Dendritic cell treated with granulocyte-macrophage colony-stimulating factor and Interleukin-4, amounts not matched to agents 40 ng/mL and 50 ng/mL, for 4 days (primary cell): ENCODE results near the gene PLA2G2F.

ENCODE experiments used
- H3K27ac Mint-ChIP-seq: one replicate; pipeline ENCODE4 v1.8.0; 2022; ENCODE audit warnings: mild to moderate bottlenecking, mixed read lengths
- H3K27me3 Mint-ChIP-seq: one replicate; pipeline ENCODE4 v1.8.0; 2022; ENCODE audit warnings: mild to moderate bottlenecking, mixed read lengths
- H3K36me3 Mint-ChIP-seq: one replicate; pipeline ENCODE4 v1.8.0; 2022; ENCODE audit warnings: low read depth, mixed read lengths
- H3K4me1 Mint-ChIP-seq: one replicate; pipeline ENCODE4 v1.8.0; 2022; ENCODE audit warnings: low read depth, mixed read lengths
- H3K4me3 Mint-ChIP-seq: one replicate; pipeline ENCODE4 v1.8.0; 2022; ENCODE audit warnings: mild to moderate bottlenecking, moderate library complexity, mixed read lengths
- H3K9me3 Mint-ChIP-seq: one replicate; pipeline ENCODE4 v1.8.0; 2022; ENCODE audit warnings: mixed read lengths
- intact Hi-C: fragments of 100-400 bp; cut with micrococcal nuclease; formaldehyde crosslinking; loops from one replicate; pipeline ENCODE4 v1.15.0; 2022

The PLA2G2F gene, protein sequence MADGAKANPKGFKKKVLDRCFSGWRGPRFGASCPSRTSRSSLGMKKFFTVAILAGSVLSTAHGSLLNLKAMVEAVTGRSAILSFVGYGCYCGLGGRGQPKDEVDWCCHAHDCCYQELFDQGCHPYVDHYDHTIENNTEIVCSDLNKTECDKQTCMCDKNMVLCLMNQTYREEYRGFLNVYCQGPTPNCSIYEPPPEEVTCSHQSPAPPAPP

DNA sequence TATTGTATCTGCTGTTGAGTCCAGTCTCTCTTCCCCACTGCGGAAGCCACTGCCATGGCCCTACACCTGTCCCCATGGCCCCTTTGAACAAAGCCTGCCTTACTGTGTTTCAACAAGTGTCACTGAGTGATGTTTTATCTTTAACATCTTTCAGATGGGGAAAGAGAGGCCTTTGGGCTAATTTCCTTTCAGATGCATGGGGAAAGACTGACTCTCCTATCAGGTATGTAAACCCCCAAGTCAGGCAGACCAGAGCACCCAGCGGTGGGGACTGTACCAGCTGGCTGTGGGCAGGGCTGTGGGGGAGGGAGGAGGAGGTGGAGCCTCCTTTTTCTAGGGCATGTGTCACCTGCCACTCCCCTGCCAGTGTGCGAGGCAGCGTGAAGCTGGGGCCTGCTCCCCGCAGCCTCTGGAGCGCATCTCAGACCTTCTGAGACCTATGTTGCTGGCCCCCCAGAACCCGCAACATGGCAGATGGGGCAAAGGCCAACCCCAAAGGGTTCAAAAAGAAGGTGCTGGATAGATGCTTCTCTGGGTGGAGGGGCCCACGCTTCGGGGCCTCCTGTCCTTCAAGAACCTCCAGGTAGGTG, at the start of gene PLA2G2F:
PLA2G2F (plus strand) TSS at position 363 of the 590 bp plus-strand sequence; CDS start at position 468, 105 bp downstream.
- intact Hi-C loops = no loop called here
- Mint-ChIP-seq H3K27me3 (peaks cover 16% of the 10 kb centered on the region), H3K36me3 (no peaks in the 10 kb centered on the region), H3K4me1 (no peaks in the 10 kb centered on the region), H3K27ac (no peak within 1 kb of the TSS), H3K9me3 (no peaks in the 10 kb centered on the region), H3K4me3 (no peak within 1 kb of the TSS)

DNA sequence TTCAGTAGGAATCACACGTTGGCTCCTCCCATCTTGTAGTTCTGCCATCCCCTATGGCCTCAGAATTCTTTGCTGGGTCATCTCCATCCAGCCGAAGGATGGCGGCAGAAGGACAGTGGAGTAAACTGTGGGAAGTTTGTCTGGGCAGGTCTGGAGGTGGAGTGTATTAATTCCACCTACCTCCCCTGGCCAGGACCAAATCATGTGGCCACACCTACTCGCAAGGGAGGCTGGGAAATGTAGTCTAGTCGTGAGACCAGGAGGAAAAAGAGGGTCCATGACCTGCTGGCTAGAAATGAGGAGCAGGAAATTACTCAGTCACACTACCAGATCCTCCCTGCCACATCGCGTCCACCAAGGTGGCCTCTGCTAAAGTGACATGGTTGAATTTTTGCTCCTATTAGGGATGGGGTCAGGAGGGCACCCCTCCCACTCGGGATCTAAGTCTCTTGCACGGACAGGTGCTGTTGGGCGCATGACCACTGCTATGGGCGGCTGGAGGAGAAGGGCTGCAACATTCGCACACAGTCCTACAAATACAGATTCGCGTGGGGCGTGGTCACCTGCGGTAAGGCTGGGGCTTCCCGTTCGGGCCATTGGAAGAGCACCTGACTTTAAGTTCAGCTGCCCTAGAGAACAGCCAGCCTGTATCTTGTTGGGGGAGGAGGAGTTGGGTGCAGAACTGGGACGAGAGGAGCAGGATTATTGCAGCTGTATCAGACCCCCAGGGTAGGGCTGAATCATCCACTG, 49.6 kb upstream of the PLA2G2F start:
- no peaks in the 10 kb centered on the region for H3K36me3 Mint-ChIP-seq
- H3K4me1 Mint-ChIP-seq = peaks cover 9% of the 10 kb centered on the region
- H3K4me3 Mint-ChIP-seq = no peak overlapping the region
- peaks cover 52% of the 10 kb centered on the region for H3K27me3 Mint-ChIP-seq
- no peak overlapping the region for H3K27ac Mint-ChIP-seq
- intact Hi-C loops = no loop called here
- no peaks in the 10 kb centered on the region for H3K9me3 Mint-ChIP-seq

DNA sequence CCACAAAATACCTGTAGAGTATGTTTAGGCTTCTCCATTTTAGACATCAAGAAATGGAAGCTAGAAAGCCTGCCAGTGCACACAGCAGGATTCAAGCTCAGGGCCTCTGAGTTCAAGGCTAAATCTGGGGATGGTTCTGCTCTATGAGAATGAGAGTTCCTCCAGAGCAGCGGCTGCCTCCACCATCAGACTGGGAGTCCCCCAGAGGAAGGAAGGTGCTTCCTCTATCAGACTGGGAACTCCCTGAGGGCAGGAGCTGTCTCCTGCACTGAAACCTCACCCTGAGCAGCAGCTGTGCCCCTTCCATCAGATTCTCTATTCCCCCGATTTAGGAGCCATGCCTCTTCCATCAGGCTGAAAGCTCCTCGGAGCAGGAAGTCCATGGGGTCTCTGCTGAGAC, 49.0 kb upstream of the PLA2G2F start:
- no peaks in the 10 kb centered on the region for H3K36me3 Mint-ChIP-seq
- intact Hi-C loops = no loop called here
- H3K4me3 Mint-ChIP-seq = no peak overlapping the region
- H3K4me1 Mint-ChIP-seq = peaks cover 10% of the 10 kb centered on the region
- no peaks in the 10 kb centered on the region for H3K9me3 Mint-ChIP-seq
- peaks cover 53% of the 10 kb centered on the region for H3K27me3 Mint-ChIP-seq
- no peak overlapping the region for H3K27ac Mint-ChIP-seq

DNA sequence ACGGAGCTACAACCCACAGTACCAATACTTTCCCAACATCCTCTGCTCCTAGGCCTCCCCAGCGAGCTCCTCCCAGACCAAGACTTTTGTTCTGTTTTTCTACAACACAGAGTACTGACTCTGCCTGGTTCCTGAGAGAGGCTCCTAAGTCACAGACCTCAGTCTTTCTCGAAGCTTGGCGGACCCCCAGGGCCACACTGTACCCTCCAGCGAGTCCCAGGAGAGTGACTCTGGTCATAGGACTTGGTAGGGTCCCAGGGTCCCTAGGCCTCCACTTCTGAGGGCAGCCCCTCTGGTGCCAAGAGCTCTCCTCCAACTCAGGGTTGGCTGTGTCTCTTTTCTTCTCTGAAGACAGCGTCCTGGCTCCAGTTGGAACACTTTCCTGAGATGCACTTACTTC, 48.5 kb upstream of the PLA2G2F start:
- Mint-ChIP-seq H3K36me3 (no peaks in the 10 kb centered on the region), H3K4me3 (no peak overlapping the region), H3K4me1 (peaks cover 10% of the 10 kb centered on the region), H3K9me3 (no peaks in the 10 kb centered on the region), H3K27ac (no peak overlapping the region), H3K27me3 (peaks cover 53% of the 10 kb centered on the region)
- intact Hi-C loops = no loop called here

DNA sequence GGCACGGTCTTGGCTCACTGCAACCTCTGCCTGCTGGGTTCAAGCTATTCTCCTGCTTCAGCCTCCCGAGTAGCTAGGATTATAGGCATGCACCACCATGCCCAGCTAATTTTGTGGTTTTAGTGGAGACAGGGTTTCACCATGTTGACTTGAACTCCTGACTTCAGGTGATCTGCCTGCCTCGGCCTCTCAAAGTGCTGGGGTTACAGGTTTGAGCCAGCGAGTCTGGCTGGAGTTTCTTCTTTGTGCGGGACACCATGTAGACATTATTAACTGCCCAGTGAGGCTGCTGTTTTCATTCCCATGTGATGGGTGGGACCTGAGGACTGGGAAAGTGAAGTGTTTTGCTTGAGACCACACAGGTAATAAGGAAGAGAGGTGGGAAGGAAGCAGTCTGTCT, 45.8 kb upstream of the PLA2G2F start:
- H3K9me3 Mint-ChIP-seq = no peaks in the 10 kb centered on the region
- no peak overlapping the region for H3K4me3 Mint-ChIP-seq
- H3K27ac Mint-ChIP-seq = no peak overlapping the region
- peaks cover 19% of the 10 kb centered on the region for H3K4me1 Mint-ChIP-seq
- H3K36me3 Mint-ChIP-seq = no peaks in the 10 kb centered on the region
- intact Hi-C loops = no loop called here
- peaks cover 58% of the 10 kb centered on the region for H3K27me3 Mint-ChIP-seq

DNA sequence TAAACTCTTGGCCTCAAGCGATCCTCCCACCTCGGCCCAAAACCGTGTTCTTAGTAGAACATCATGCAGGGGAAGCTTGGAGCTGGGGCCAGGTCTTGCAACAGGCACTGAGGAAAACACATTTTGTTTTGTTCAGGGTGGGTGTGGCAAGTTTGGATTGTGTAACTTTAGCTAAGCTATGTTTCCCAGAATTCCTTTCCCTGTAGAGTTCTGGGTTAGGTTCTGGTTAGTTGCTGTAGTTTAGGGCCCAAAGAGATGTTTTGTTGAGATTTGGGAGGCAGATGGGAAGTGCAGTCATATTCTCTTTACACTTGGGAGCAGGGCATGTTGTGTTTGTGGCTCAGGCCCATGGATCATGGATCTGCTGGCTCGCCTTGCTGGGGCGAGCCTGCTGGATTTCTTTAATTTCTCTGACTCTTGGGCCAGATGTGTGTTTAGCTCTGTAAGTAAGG, 45.2 kb upstream of the PLA2G2F start:
- Mint-ChIP-seq H3K4me1 (peaks cover 26% of the 10 kb centered on the region), H3K27me3 (peaks cover 63% of the 10 kb centered on the region), H3K27ac (no peak overlapping the region), H3K9me3 (no peaks in the 10 kb centered on the region), H3K4me3 (no peak overlapping the region), H3K36me3 (no peaks in the 10 kb centered on the region)
- intact Hi-C loops = no loop called here

DNA sequence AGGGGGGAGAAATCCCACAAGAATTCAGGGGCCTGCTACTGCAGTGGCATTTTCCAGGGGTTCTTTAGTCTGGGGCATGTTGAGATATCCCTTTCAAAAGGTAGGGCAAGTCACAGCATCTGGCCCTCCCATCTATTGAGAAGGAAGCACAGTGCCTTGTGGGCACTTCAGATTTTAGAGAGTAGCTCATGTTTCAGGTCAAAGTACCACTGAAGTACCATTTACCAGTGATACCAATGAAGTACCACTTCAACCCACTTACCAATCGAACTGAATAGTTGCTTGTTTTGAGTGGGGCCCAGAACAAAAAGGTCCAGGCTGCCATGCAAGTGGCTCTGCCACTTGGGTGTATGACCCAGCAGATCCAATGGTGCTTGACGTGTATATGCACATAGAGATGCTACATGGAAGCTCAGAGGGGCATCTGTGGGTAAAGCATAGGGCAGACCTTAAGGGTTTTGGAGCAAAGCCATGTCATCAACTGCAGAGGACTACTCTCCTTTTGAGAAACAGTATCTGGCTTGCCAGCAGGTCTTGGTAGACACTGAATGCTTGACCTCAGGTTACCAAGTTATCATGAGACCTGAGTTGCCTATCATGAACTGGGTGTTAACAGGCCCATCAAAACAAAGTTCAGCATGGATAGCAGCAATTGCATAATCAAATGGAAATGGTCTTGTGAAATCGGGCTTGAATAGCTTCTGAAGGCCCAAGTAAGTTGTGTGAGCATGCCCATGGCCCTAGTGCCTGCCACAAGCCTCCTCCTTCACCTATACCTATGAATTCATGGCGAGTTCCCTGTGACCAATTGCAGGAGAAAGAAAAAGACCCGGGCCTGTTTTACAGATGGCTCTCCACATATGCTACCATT, 43.3 kb upstream of the PLA2G2F start:
- peaks cover 58% of the 10 kb centered on the region for H3K27me3 Mint-ChIP-seq
- no peaks in the 10 kb centered on the region for H3K9me3 Mint-ChIP-seq
- H3K27ac Mint-ChIP-seq = no peak overlapping the region
- intact Hi-C loops = no loop called here
- H3K36me3 Mint-ChIP-seq = no peaks in the 10 kb centered on the region
- peaks cover 26% of the 10 kb centered on the region for H3K4me1 Mint-ChIP-seq
- no peak overlapping the region for H3K4me3 Mint-ChIP-seq

DNA sequence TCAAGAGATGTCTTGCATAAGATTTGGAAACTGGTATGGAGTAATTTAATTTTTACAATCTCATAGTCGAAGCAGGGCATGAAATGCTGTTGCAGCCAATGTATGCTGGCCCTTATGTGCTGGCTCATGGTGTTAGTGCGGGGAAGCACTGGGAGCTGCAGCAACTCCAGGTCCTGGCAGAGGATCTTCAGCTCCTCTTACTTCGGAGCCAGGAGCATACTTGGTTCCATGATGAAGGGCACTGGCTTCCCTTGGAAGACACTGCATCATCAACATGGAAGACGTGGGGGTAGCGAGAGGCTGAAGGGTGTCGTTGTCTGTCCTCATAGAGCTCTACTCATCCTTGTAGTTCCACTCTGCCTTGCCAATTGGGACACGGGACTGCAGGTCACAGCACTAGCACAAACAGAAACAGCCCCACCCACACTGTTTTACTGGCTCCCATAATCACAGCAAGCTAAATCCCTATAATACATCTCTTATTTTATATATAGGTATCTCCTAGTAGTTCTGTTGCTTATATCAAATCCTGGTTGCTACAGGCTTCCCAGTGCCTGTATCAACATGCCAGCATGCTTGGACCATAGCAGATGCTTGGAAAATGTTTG, 42.2 kb upstream of the PLA2G2F start:
- peaks cover 26% of the 10 kb centered on the region for H3K4me1 Mint-ChIP-seq
- intact Hi-C loops = no loop called here
- H3K27ac Mint-ChIP-seq = no peak overlapping the region
- H3K9me3 Mint-ChIP-seq = no peaks in the 10 kb centered on the region
- peaks cover 62% of the 10 kb centered on the region for H3K27me3 Mint-ChIP-seq
- no peaks in the 10 kb centered on the region for H3K36me3 Mint-ChIP-seq
- no peak overlapping the region for H3K4me3 Mint-ChIP-seq

DNA sequence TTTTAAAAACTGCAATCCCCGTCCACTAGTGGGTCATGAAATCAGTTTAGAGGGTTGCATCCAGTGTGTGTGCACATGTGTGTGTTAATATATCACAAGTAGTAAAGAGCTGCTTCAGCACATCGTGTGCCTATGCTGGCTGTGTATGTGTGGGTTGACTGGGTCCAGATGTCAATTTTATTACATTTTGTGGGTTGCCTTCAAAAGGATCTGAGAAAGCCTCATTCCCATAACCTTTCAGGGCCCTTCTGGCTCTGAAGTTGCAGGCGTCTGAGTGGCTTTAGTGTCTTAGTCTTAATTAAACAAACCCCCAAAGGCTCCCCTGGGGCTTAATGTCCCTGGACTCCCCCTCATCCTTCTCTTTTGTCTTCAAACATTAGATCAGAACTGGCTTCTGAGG, 39.6 kb upstream of the PLA2G2F start:
- H3K36me3 Mint-ChIP-seq = no peaks in the 10 kb centered on the region
- no peak overlapping the region for H3K27ac Mint-ChIP-seq
- no peak overlapping the region for H3K4me3 Mint-ChIP-seq
- intact Hi-C loops = no loop called here
- no peaks in the 10 kb centered on the region for H3K9me3 Mint-ChIP-seq
- peaks cover 17% of the 10 kb centered on the region for H3K4me1 Mint-ChIP-seq
- H3K27me3 Mint-ChIP-seq = peaks cover 56% of the 10 kb centered on the region

DNA sequence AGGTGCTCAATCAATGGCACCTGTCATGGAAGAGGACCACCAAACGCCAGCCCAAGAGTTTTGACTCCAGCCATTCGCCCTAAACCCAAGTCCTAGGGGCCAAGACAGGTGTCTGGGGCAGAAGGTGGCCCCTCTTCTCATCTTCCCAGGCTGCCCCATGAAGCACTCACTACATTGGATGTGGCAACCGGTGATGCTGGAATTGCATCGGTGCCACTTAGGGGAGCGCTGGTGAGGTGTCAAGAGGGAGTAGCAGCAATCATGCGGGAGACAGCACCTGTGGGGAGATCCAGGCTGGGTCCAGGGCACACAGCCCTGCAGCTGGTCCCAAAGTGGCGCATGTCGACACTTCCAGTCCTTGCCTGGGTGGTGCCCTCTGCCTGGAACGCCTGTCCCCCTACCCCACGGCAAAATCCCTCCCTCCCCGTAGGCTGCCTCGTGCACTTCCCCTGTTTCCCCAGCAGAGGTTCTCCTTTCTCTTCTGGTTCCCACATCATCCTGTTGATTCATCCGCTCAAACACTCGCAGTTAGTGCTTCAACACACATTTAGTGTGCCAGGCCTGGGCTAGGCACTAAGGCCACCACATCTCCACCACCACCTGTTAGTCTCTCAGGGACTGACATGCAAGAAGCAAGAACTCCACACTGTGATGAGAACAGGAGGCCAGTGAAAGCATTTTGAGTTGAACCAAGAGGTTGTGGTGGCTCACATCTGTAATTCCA, 38.3 kb upstream of the PLA2G2F start:
- no peak overlapping the region for H3K27ac Mint-ChIP-seq
- H3K27me3 Mint-ChIP-seq = peaks cover 58% of the 10 kb centered on the region
- H3K36me3 Mint-ChIP-seq = no peaks in the 10 kb centered on the region
- no peaks in the 10 kb centered on the region for H3K9me3 Mint-ChIP-seq
- H3K4me1 Mint-ChIP-seq = peaks cover 16% of the 10 kb centered on the region
- H3K4me3 Mint-ChIP-seq = no peak overlapping the region
- intact Hi-C loops = loop anchor here (1.0 to 5.0 kb wide), 3 partner anchors 52 to 183 kb away; no protein-coding TSS in a partner anchor

DNA sequence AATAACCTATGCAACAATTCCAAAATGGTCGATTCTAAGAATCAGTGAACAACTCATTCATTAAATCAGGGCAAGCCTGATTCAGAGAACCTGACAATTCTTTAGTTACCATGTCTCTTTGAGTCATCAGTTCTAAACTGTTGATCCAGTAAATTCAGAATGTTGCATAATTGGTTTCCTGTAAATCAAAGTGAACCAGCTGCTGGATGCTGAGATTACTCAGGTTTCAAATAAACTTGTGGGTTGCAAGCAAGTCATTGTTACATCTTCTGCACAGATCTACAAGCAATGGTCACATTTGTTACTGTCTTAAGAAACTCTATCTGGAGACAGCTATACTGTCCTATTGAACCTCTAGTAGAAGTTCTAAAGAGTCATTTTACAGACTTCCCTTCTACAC, 36.2 kb upstream of the PLA2G2F start:
- Mint-ChIP-seq H3K4me1 (peaks cover 11% of the 10 kb centered on the region), H3K4me3 (no peak overlapping the region), H3K36me3 (no peaks in the 10 kb centered on the region), H3K27ac (no peak overlapping the region), H3K27me3 (peaks cover 62% of the 10 kb centered on the region), H3K9me3 (no peaks in the 10 kb centered on the region)
- intact Hi-C loops = loop anchor here (5.0 kb wide), 1 partner anchor 186 kb away; no protein-coding TSS in a partner anchor

DNA sequence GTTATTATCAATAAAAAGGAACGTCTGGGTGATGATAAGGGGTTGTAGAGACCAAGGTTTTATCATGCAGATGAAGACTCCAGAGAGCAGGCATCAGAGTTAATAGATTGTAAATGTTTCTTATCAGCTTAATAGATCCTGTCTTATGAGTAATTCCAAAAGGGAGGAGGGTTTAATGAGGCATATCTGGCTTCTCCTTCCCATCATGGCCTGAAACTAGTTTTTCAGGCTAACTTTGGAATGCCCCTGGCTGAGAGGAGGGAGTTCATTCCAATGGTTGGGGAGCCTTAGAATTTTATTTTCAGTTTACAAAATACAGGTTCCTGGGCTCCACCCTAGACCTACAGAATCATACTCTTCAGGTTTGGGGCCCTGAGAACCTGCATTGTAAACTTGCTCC, 33.3 kb upstream of the PLA2G2F start:
- Mint-ChIP-seq H3K9me3 (no peaks in the 10 kb centered on the region), H3K4me3 (no peak overlapping the region), H3K4me1 (no peaks in the 10 kb centered on the region), H3K27me3 (peaks cover 62% of the 10 kb centered on the region), H3K36me3 (no peaks in the 10 kb centered on the region), H3K27ac (no peak overlapping the region)
- intact Hi-C loops = no loop called here

DNA sequence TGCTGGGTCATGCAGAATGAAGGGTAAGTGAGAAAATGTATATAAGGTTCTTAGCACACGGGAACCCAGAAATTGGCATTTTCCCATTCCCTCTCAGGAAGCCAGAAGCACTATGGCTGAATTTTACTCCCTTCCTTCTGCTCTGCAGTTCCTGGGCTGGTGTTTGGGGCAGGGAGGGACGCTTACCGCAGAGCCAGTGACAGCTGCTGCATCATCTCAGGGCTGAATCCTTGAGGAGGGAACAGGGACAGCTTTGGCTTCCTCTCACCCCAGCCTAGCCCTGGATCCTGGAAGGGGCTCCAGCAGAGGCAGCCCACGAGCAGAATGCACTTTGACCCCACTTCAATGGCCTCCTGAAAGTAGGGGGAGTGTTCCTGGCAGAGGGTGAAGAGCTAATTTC, 31.8 kb upstream of the PLA2G2F start:
- intact Hi-C loops = no loop called here
- peaks cover 51% of the 10 kb centered on the region for H3K27me3 Mint-ChIP-seq

More for the DNA sequence above, 31.8 kb upstream of the PLA2G2F start:
- Mint-ChIP-seq H3K36me3 (no peaks in the 10 kb centered on the region), H3K9me3 (no peaks in the 10 kb centered on the region), H3K27ac (no peak overlapping the region), H3K4me3 (no peak overlapping the region), H3K4me1 (no peaks in the 10 kb centered on the region)
